ENCODE results near the gene TGFBR1. TPM values are rescaled to one million over a fixed set of nuclear protein-coding genes. Genes with fewer than 3 reads are reported as not detected.

The TGFBR1 gene
- total and polyA plus RNA-seq, 2 donors (not counting 3 experiments of a cell fraction or from before 2014, with no cell fraction given) = 5.8 to 18.6 TPM

DNA sequence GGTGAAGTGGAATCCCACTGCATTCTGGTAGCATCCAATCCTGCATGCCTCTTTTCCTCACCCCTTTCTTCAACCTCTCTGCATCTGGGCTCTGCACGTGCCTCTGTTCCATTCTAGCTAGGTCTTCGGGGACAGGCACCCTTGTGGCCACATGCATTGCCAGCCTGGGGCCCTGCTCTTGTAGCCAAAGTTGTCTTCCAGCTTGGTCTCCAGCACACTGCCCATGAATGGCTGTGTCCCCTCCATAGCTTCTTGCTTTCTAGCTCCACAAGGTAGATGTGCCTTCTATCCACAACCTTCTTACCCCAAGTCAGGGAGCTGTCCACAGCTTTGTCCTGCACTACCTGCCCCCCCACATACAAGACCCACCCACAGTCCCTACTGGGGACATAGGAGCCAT is 84.3 kb downstream of the TGFBR1 start:
- no peak for TF ChIP-seq EZH2 (IDR thresholded peaks at IDR 0.05; ENCODE audit: borderline replicate concordance, low read depth, low read length, severe bottlenecking)
- TF ChIP-seq JUN (IDR thresholded peaks at IDR 0.05; ENCODE audit: borderline replicate concordance, insufficient read depth, insufficient read length, low read depth) = no peak
- TF ChIP-seq POLR2A (IDR thresholded peaks at IDR 0.05; ENCODE audit: low read depth, low read length) = no peak
- no peak for TF ChIP-seq MAX (IDR thresholded peaks at IDR 0.05; ENCODE audit: insufficient read depth, insufficient read length)
- TF ChIP-seq POLR2AphosphoS5 (IDR thresholded peaks at IDR 0.05; ENCODE audit: insufficient read depth, low read depth, low read length) = no peak
- TF ChIP-seq GATA2 (IDR thresholded peaks at IDR 0.05; ENCODE audit: insufficient read depth, insufficient read length, low read depth, low read length) = no peak
- TF ChIP-seq CTCF (IDR thresholded peaks at IDR 0.05; ENCODE audit: extremely low read depth in 1 of 2, insufficient read depth in 1 of 2, low read depth in 1 of 2, low read length in 2 of 2) = no peak
- TF ChIP-seq MYC (IDR thresholded peaks at IDR 0.05; ENCODE audit: low read depth, low read length) = no peak
- TF ChIP-seq FOS (IDR thresholded peaks at IDR 0.05; ENCODE audit: borderline replicate concordance, insufficient read depth, low read length) = no peak
- CTCF ChIA-PET = interaction anchor here (1.4 to 1.8 kb wide), 2 partner anchors 11 to 1413 kb away, joined by 4 read pairs; no protein-coding TSS in a partner anchor
- dilution Hi-C loops (cut with MboI; ENCODE audit: extremely low pct_ligation_motif_present, low sequenced_read_pairs) = no loop called here
- Histone ChIP-seq H4K20me1 (replicated peaks; ENCODE audit: control insufficient read depth, extremely low read depth, insufficient read depth, low read length) (no peaks in the 10 kb centered on the region), H3K79me2 (ENCODE audit: control insufficient read depth, insufficient read depth, low read length) (no peaks in the 10 kb centered on the region), H3K36me3 (ENCODE audit: control insufficient read depth in 2 of 2, extremely low read depth in 1 of 2, insufficient read depth in 2 of 2, low read length in 2 of 2) (no peaks in the 10 kb centered on the region), H3K9ac (replicated peaks; ENCODE audit: extremely low read depth, insufficient read depth, low read length) (no peak overlapping the region), H2AFZ (ENCODE audit: low read depth, low read length) (no peak overlapping the region), H3K9me3 (replicated peaks; ENCODE audit: control insufficient read depth, insufficient read depth, low read length) (no peaks in the 10 kb centered on the region), H3K9me1 (replicated peaks; ENCODE audit: control insufficient read depth, extremely low read depth, insufficient read depth, low read length) (no peaks in the 10 kb centered on the region), H3K4me1 (ENCODE audit: control insufficient read depth, extremely low read depth, insufficient read depth, low read length) (peaks cover 4% of the 10 kb centered on the region), H3K4me2 (ENCODE audit: insufficient read depth, low read length) (no peak overlapping the region), H3K27me3 (ENCODE audit: control insufficient read depth in 2 of 2, insufficient read depth in 2 of 2, low read length in 2 of 2) (peaks cover 4 to 21% of the 10 kb centered on the region in 2 experiments), H3K27ac (ENCODE audit: insufficient read depth, low read depth, low read length) (no peak overlapping the region), H3K4me3 (replicated peaks in 1 of 3; ENCODE audit: insufficient read depth in 1 of 3, low read depth in 1 of 3, low read length in 3 of 3) (no peak overlapping the region)
- POLR2A ChIA-PET = no interaction called here
- no peak for DNase-seq (ENCODE audit: low read depth, low spot score)
- BruUV-seq (replicated peaks) = no TSS peak
- intact Hi-C loops (cut with micrococcal nuclease) = no loop called here
- no peak for FAIRE-seq
